GM18517 (cell line): ENCODE results near the gene ZRANB3.
"Not testable (repeated sequence)": the region's sequence is repeated elsewhere in the genome, so short reads cannot be mapped to it uniquely, and the experiment has no call there.

Source experiments
- ATAC-seq: cut with Tn5 transposase; IDR thresholded peaks from one replicate; pipeline ENCODE4 v1.9.1; 2021; ENCODE audit warnings: mild to moderate bottlenecking, moderate library complexity; ENCODE audit not compliant: unreplicated experiment

The ZRANB3 gene

DNA sequence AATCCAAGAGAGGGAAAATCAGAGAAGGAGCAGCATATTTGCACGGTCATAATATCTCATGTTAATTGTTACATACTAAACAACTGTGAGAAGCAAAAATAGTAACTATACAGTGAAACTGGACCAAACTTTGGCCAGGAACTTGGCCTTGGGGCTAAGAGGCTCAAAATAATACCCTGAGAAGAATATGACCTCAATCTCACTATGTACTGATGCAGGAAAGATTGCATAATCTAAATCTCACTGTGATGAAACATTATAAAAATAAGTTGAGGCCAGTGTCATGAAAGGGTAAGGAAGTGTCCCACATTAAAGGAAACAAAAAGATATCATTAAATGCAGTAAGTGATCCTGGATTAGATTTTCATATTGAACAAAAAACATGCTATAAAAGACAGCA lies 36.5 kb downstream of the ZRANB3 start:
- no peak for ATAC-seq

- ATAC-seq: no peak
Measured at GRCh38 chr2:135490376-135490775, 40.6 kb downstream of the ZRANB3 start.

GRCh38 chr2:135485441-135485840 lies 45.6 kb downstream of the ZRANB3 start:
- no peak for ATAC-seq

GRCh38 chr2:135475128-135475527 lies 55.9 kb downstream of the ZRANB3 start:
- no peak for ATAC-seq

- ATAC-seq: no peak
Measured at GRCh38 chr2:135473567-135473966, 57.5 kb downstream of the ZRANB3 start.

DNA sequence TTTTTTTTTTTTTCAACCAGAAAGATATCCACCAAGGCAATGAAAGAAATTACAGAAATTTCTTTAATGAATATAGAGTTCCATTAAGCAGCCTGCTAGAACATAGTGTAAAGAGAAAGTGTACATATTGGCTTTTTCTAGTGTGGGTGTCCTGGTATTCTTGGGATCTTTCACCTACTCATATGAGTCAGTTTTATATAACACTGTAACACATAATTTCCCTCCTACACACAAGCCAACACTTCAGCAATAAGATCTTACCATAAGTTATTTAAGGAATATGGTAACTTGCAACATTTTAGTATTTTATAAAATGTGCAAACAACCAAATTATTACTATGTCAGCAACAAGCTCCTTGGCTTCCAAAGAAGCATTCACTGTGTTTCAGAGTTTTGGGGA lies 59.9 kb downstream of the ZRANB3 start:
- no peak for ATAC-seq

DNA sequence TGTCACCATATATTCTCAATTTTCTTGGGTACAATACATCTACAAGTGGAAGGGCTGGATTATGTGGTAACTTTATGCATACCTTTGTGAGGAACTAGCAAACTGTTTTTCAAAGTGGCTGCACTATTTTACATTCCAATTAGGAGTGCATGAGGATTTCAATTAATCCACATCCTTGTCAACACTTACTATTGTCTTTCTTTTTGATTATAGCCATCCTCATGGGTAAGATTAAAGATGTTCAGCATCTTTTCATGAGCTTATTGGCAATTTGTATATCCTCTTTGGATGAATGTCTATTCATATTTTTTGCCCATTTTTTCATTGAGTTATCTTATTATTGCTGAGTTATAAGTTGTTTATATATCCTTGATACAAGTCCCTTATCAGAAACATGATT lies 73.7 kb downstream of the ZRANB3 start:
- ATAC-seq: no peak

DNA sequence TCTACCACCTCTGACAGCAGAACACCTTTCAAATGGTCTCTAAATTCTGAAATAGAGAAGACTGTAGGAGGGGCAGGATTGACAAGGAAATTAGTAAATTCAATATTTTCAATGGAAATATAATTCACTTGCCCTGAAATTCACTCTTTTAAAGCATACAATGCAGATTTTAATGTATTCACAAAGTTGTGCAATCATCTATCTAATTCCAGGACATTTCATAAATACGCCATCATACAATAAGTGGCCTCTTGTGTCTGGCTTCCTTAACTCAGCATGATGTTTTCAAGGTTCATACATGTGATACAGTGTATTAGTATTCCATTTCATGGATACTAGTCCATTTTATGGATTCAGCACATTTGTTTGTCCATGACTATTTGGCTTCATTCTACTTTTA lies 74.2 kb downstream of the ZRANB3 start:
- ATAC-seq: no peak

GRCh38 chr2:135456431-135456830 lies 74.6 kb downstream of the ZRANB3 start:
- no peak for ATAC-seq

DNA sequence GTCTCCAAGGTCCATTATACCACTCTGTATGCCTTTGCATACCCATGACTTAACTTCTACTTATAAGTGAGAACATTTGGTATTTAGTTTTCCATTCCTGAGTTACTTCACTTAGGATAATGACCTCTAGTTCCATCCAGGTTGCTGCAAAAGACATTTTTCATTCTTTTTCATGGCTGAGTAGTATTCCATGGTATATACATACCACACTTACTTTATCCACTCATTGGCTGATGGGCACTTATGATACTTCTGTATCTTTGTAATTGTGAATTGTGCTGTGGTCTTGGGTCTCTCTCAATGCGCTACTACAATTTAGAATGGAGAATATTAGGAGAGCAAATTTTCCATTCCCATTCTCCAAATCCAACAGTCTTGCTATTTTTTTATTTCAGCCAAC lies 76.4 kb downstream of the ZRANB3 start:
- no peak for ATAC-seq

GRCh38 chr2:135453027-135453426 lies 78.0 kb downstream of the ZRANB3 start:
- not testable (repeated sequence) for ATAC-seq

- ATAC-seq: no peak
Measured at GRCh38 chr2:135451966-135452365, 79.1 kb downstream of the ZRANB3 start.

GRCh38 chr2:135443013-135443412 lies 88.0 kb downstream of the ZRANB3 start:
- ATAC-seq: not testable (repeated sequence)

DNA sequence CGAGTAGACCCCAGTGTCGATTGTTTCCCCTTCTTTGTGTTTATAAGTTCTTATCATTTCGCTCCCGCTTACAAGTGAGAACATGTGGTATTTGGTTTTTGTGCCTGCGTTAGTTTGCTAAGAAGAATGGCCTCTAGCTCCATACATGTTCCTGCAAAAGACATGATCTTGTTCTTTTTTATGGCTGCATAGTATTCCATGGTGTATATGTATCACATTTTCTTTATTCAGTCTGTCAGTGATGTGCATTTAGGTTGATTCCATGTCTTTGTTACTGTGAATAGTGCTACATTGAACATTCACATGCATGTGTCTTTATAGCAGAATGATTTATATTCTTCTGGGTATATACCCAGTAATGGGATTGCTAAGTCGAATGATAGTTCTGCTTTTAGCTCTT lies 95.9 kb downstream of the ZRANB3 start:
- ATAC-seq: not testable (repeated sequence)

- ATAC-seq: no peak
Measured at GRCh38 chr2:135424849-135425248, 106.2 kb downstream of the ZRANB3 start.

- ATAC-seq: no peak
Measured at GRCh38 chr2:135422898-135423297, 108.1 kb downstream of the ZRANB3 start.

DNA sequence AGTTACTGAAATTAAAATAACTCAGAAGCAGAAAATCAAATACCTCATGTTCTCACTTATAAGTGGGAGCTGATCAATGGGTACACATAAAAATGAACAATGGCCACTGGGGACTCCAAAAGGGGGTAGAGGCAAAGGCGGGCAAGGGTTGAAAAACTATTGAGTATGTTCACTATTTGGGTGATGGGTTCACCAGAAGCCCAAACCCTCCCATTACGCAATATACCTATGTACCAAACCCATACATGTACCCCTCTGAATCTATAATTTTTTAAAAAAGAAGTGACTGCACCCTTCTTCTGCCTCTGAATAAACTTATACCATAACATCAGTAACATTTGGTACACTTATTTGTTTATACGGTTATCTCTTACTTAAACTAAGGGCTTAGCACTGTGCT lies 119.4 kb downstream of the ZRANB3 start:
- no peak for ATAC-seq

- no peak for ATAC-seq
Measured at GRCh38 chr2:135409436-135409835, 121.6 kb downstream of the ZRANB3 start.

GRCh38 chr2:135396259-135396658 lies 134.8 kb downstream of the ZRANB3 start:
- not testable (repeated sequence) for ATAC-seq

GRCh38 chr2:135386993-135387392 lies 144.0 kb downstream of the ZRANB3 start:
- ATAC-seq: no peak

- no peak for ATAC-seq
Measured at GRCh38 chr2:135378591-135378990, 152.4 kb downstream of the ZRANB3 start.

- no peak for ATAC-seq
Measured at GRCh38 chr2:135373702-135374101, 157.3 kb downstream of the ZRANB3 start.

GRCh38 chr2:135349941-135350340 lies 181.1 kb downstream of the ZRANB3 start:
- ATAC-seq: no peak
